ENCODE data around the gene KLHDC8B. TPM values are rescaled to one million over a fixed set of nuclear protein-coding genes. Genes with fewer than 3 reads are reported as not detected.

Gene KLHDC8B
- total RNA-seq, 1 donor from 2014 or later: 36.3 TPM

DNA sequence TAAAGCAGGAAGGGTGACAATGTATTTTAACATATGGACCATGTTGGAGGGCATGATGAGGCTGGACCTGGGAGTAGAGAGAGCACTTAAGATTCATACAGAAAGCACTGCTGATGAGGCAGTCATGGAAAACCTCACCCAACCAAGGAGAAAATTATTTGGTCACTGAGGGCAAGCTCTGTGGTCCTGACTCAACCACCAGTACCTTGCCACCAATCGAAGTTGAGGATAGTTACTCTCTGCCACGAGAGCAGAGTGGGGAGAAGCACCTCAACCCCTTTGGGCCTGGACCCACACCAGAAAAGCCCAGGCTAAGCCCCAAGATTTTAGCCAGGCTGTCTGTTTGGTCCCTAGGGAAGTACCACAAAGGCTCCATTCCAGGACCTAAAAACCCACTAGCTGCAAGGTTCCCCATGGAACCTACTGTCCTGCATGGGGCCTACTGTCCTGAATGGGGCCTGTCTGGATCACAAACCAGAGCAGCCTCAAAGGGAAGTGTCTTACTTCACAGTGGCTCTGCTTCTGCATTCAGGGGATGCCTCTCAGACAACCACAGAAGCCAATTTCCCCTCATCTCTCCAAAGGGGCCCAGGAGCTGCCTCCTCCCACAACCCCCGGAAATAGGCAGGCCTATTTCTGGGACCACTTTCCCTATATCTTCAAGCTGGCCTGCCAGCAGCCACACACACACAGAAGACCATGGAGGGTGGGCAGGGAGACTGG is 9.4 kb upstream of the KLHDC8B start:
- DNase-seq: no peak
- Mint-ChIP-seq H3K27me3 (ENCODE audit: unreplicated experiment) (peaks cover 7% of the 10 kb centered on the region), H3K36me3 (ENCODE audit: unreplicated experiment) (no peaks in the 10 kb centered on the region), H3K4me1 (ENCODE audit: low read depth, unreplicated experiment) (peaks cover 15% of the 10 kb centered on the region), H3K4me3 (ENCODE audit: unreplicated experiment) (no peak overlapping the region), H3K9me3 (ENCODE audit: unreplicated experiment) (peaks cover 11% of the 10 kb centered on the region), H3K27ac (ENCODE audit: unreplicated experiment) (no peak overlapping the region)
- TF ChIP-seq, protein P1, sequence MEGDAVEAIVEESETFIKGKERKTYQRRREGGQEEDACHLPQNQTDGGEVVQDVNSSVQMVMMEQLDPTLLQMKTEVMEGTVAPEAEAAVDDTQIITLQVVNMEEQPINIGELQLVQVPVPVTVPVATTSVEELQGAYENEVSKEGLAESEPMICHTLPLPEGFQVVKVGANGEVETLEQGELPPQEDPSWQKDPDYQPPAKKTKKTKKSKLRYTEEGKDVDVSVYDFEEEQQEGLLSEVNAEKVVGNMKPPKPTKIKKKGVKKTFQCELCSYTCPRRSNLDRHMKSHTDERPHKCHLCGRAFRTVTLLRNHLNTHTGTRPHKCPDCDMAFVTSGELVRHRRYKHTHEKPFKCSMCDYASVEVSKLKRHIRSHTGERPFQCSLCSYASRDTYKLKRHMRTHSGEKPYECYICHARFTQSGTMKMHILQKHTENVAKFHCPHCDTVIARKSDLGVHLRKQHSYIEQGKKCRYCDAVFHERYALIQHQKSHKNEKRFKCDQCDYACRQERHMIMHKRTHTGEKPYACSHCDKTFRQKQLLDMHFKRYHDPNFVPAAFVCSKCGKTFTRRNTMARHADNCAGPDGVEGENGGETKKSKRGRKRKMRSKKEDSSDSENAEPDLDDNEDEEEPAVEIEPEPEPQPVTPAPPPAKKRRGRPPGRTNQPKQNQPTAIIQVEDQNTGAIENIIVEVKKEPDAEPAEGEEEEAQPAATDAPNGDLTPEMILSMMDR (IDR thresholded peaks at IDR 0.05; ENCODE audit: partially characterized antibody, unreplicated experiment): no peak

DNA sequence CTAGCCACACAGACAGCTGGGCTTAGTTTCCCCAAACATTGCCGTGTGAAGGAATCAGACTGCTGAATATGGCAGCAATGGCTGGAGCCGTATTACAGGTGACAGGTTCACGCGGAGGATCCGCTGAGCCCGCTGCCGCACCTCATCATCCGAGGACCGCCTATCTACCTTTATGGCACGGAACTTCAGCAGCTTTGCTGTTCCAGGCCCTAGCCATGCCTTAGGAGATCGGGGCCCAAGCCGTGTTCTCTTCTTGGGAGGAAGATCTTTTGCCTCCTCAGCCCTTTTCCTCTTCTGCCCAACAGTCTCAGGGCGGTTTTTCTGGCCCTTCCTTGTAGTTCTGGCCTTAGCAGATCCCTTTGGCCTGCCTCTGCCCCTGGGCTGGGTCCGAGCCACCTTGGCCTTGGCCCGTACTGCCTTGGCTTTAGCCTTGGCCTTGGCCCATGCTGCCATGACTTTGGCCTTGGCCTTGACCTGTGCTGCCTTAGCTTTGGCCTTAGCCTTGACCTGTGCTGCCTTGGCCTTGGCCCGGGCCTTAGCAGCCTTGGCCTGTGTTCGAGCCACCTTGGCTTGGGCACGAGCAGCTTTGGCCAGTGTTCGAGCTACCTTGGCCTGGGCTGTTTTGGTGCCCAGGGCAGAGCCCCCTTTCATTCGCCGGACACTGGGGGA is 8.5 kb upstream of the KLHDC8B start:
- no peak for DNase-seq
- TF ChIP-seq, protein P1 (IDR thresholded peaks at IDR 0.05; ENCODE audit: partially characterized antibody, unreplicated experiment): no peak
- Mint-ChIP-seq H3K4me3 (ENCODE audit: unreplicated experiment) (no peak overlapping the region), H3K9me3 (ENCODE audit: unreplicated experiment) (peaks cover 11% of the 10 kb centered on the region), H3K4me1 (ENCODE audit: low read depth, unreplicated experiment) (peaks cover 15% of the 10 kb centered on the region), H3K27ac (ENCODE audit: unreplicated experiment) (no peak overlapping the region), H3K27me3 (ENCODE audit: unreplicated experiment) (peaks cover 10% of the 10 kb centered on the region), H3K36me3 (ENCODE audit: unreplicated experiment) (no peaks in the 10 kb centered on the region)

DNA sequence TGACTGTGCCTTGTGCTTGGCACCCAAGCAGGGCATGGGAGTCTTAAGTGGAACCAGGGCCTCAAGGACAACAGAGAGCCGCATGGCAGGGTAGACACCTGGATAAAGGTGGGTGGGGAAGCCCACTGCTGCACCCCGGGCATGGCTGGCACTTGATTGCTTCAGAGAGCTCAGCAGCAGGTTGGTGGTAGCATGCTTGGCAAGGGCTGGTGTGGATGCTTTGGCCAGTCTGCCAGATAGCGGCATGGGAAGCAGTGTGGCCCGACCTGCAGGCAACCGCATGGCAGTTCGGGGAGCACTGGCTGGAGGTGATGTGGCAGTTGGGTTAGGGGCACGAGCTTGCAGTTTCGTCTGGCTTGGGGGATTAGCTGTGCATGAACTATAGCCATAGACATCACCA is 7.8 kb upstream of the KLHDC8B start:
- Mint-ChIP-seq H3K27ac (ENCODE audit: unreplicated experiment) (no peak overlapping the region), H3K4me1 (ENCODE audit: low read depth, unreplicated experiment) (peaks cover 13% of the 10 kb centered on the region), H3K9me3 (ENCODE audit: unreplicated experiment) (peaks cover 10% of the 10 kb centered on the region), H3K36me3 (ENCODE audit: unreplicated experiment) (no peaks in the 10 kb centered on the region), H3K27me3 (ENCODE audit: unreplicated experiment) (peaks cover 12% of the 10 kb centered on the region), H3K4me3 (ENCODE audit: unreplicated experiment) (no peak overlapping the region)
- no peak for DNase-seq
- TF ChIP-seq, protein P1 (IDR thresholded peaks at IDR 0.05; ENCODE audit: partially characterized antibody, unreplicated experiment): no peak

DNA sequence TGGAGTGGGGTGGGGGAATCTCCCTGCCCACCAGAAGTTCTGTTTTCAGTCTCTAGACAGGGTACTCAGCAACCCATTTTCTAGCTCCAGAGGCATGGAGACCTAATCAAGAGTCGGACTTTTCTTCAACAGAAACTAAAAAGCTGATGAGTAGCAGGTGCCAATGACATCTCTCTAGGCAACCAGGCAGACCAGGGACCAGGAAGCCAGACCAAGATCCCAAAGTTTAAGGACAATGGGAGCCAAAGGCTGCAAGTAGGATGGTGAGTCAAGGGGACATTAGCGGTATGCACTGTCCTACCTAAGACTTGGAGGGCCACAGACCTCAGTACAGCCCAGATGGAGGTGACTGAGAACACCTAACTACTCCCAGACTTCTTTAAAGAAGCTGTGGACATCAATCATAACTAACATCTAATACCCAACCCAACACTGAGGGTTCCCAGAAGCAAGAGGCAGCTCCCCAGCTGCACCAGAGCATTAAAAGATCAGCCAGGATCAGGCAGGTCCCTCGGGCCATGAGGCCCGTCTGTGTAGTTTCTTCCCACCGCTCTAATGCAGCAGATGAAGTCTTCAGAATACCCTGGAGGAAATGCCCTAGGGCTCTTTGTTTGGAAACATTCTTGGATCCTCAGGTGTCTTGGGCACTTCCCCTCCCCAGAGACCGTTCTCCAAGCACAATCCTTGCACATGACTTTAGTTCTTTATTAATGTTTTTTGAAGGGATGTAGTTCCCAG is 6.2 kb upstream of the KLHDC8B start:
- TF ChIP-seq, protein P1 (IDR thresholded peaks at IDR 0.05; ENCODE audit: partially characterized antibody, unreplicated experiment): no peak
- peaks cover 16% of the 10 kb centered on the region for H3K27me3 Mint-ChIP-seq (ENCODE audit: unreplicated experiment)
- peak overlapping the region; percentile 98 for H3K4me3 Mint-ChIP-seq (ENCODE audit: unreplicated experiment)
- no peaks in the 10 kb centered on the region for H3K36me3 Mint-ChIP-seq (ENCODE audit: unreplicated experiment)
- peak overlapping the region; percentile 90 for H3K27ac Mint-ChIP-seq (ENCODE audit: unreplicated experiment)
- H3K9me3 Mint-ChIP-seq (ENCODE audit: unreplicated experiment): peaks cover 11% of the 10 kb centered on the region
- peak; percentile 42 for DNase-seq
- peaks cover 10% of the 10 kb centered on the region for H3K4me1 Mint-ChIP-seq (ENCODE audit: low read depth, unreplicated experiment)

Measured in glutamatergic neuron (in vitro differentiated cells).